Mesenteric fat pad (tissue), 1 donor: ENCODE results near the gene STYXL2. TPM values are rescaled to one million over a fixed set of nuclear protein-coding genes. Genes with fewer than 3 reads are reported as not detected.

Source experiments
- DNase-seq: peaks from one replicate; pipeline ENCODE4 v3.0.0-alpha.2; 2020; ENCODE audit warnings: low spot score
- total RNA-seq: library from RNA; stranded (reverse); fragmentation: NEBNext Ultra II Directional; extraction: Animal tissue kit (Norgen Biotek cat#: 25700); gene quantifications from one replicate; pipeline ENCODE4 v1.2.1, GENCODE V29; 2021
- donor health status: DM: yes; HTN: yes; CAD: no.

The STYXL2 gene
- total RNA-seq, 1 donor from 2014 or later, result 0.42 TPM

DNA sequence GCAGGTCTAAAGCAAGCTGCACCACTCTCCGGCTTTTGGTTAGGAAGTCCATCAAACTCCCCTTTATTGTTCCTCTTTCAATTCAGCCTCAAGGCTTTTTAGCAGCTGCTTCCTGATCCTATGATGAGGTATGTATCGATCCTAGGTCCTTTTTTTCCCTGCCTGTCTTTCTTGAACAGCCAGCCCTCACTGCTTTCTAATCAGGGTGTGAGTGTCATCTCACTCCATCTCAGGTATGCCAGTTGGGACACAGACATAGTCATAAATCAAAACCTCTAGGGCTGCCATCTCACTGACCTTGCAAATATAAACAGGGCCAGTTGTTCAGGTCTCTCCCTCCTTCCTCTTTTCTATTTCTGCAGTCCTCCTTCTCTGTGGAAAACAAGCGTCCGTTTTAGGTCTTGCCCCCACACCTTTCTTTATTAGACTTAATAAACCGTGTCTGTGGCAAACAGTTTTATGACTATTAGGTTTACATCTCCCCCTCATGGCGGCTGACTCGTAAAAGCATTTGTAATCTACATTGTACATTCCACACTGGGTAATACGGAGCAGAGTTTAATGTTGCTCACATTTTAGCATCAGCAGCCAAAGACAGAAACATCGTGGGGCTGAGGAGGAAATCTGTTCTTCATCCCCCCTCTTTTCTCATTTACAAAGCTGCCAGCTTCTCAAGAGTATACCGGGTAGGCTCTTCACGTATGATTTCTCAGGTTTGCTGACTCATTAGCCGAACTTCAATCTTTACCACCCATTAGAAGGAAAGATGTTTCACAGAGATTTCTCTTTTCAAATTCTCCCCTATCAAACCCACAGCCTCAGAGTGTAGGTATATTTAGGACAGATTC is 11.6 kb downstream of the STYXL2 start:
- DNase-seq, result no peak

DNA sequence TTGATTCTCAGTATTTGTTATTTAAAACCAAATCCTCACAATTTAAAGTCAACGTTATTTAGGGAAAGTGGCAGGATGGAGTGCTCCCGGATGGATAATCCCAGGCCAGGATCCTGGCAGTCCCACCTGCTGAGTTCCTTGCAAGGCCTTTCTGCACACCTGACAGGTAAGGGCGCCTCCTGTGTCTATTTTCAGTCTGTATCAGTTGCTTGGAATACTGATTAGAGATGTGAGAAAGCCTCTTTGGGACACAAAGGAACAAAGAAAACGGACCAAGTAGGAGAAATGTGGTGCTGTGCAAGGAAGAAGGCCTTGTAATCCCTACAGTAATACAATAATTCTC is 12.2 kb downstream of the STYXL2 start:
- DNase-seq, result no peak

GRCh38 chr1:167107456-167107855 is 13.6 kb downstream of the STYXL2 start:
- DNase-seq, result no peak

- no peak for DNase-seq
Observed at GRCh38 chr1:167109125-167109524, 15.2 kb downstream of the STYXL2 start.

GRCh38 chr1:167110586-167110985 is 16.7 kb downstream of the STYXL2 start:
- DNase-seq, result no peak

GRCh38 chr1:167111868-167112709 is 18.2 kb downstream of the STYXL2 start:
- DNase-seq, result no peak

DNA sequence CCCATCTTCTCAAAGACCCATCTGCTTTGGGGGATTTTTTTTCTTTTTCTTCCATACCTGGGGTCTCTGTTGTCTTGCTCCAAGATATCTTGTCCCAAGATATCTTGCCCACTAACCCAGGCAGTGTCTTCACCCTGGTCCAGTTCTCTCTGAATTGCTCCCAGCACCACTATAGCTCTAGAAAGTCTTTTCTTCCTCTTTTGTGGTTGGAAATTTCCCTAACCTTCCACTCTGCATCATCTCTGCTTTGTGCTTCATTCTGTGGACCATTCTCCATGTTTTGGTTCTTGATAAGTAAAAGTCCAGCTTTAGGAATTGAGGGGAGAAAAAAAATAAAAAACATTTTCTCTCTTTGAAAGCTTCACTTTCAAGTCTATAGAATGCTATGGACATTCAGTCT is 20.9 kb downstream of the STYXL2 start:
- DNase-seq, result no peak

DNA sequence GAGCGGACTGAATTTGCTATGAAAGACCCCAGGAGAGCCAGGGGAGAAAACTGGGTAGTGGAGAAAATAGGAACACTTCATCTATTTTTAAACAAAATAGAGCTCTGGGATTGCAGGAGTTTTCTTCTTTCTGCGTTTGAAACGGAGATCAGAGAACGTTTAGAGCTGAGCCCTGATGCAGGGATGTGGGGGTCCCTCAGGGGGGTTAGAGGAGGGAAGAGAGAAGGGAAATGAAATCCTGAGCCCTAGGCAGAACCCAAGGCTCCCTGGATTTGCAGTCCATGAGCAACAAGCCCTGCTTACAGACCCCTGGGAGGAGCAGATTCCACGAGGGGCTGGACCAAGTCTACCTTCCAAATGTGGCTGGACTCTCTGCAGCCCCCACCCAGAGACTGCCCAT is 21.8 kb downstream of the STYXL2 start:
- no peak for DNase-seq

- DNase-seq, result no peak
Observed at GRCh38 chr1:167116174-167116573, 22.3 kb downstream of the STYXL2 start.

- no peak for DNase-seq
Observed at GRCh38 chr1:167117225-167117624, 23.4 kb downstream of the STYXL2 start.

- no peak for DNase-seq
Observed at GRCh38 chr1:167118188-167118587, 24.3 kb downstream of the STYXL2 start.

DNA sequence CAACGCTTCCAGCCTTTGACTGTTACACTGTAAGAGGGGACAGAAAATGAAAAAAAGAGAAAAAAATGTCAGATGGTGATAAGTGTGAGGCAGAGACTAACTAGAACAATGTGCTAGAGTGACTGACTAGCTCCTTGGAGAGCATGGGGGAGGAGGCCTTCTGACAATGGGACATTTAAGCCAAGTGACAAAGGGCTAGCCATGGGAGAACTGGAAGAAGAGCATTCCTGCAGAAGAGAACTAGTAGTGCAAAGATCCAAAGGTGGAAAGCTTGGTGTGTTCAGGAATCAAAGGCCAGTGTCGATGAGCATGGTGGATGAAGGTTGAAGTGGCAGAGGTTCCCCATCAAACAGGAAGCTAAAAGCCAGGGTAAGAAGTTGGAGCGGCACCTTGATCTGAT is 25.8 kb downstream of the STYXL2 start:
- DNase-seq, result no peak

GRCh38 chr1:167120899-167121298 is 27.0 kb downstream of the STYXL2 start:
- no peak for DNase-seq

- DNase-seq, result no peak
Observed at GRCh38 chr1:167121375-167122120, 27.7 kb downstream of the STYXL2 start.

DNA sequence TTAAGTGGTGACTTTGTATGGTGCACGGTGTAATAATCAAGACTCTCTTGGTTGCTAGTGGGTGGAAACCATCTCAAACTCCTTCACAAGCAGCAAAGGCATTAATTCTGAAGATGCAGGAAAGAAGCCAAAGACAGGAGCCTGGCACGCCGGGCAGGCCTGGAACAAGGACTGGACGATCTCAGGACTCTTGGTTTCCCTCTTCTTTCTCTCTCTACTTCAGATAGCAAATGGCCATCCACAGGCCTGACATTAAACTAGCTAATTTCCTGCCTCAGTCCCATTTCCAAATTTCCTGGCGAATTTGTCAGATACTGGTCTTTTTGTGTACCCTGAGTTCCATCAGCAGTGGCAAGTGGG is 28.2 kb downstream of the STYXL2 start:
- no peak for DNase-seq

DNA sequence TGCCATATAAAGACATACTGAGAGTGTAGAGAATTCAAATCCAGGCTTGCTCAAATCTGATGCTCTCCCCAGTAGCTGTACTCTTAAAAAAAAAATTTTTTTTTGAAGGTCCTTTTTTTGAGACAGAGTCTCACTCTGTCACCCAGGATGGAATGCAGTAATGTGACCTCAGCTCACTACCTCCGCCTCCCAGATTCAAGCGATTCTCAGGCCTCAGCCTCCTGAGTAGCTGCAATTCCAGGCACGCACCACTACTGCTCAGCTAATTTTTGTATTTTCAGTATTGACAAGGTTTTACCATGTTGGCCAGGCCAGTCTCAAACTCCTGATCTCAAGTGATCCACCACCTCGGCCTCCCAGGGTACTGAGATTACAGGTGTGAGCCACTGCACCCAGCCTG is 28.7 kb downstream of the STYXL2 start:
- no peak for DNase-seq

DNA sequence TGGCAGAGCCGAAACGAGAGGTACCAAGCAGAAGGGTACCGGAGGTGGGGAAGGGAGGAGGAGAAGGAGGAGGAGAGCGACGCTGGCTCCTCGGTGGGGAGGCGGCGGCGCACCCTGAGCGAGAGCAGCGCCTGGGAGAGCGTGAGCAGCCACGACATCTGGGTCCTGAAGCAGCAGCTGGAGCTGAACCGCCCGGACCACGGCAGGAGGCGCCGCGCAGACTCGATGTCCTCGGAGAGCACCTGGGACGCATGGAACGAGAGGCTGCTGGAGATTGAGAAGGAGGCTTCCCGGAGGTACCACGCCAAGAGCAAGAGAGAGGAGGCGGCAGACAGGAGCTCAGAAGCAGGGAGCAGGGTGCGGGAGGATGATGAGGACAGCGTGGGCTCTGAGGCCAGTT is 32.4 kb downstream of the STYXL2 start:
- DNase-seq, result no peak

GRCh38 chr1:167126811-167127210 is 32.9 kb downstream of the STYXL2 start:
- no peak for DNase-seq

DNA sequence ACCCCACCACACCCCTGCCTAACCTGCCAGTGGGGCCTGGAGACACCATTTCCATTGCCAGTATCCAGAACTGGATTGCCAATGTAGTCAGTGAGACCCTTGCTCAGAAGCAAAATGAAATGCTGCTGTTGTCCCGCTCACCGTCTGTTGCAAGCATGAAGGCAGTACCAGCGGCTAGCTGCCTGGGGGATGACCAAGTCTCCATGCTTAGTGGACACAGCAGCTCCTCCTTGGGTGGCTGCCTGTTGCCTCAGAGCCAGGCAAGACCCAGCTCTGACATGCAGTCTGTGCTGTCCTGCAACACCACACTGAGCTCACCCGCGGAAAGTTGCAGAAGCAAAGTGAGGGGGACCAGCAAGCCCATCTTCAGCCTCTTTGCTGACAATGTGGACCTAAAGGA is 33.4 kb downstream of the STYXL2 start:
- no peak for DNase-seq

GRCh38 chr1:167127661-167128060 is 33.8 kb downstream of the STYXL2 start:
- no peak for DNase-seq

GRCh38 chr1:167128261-167129227 is 34.7 kb downstream of the STYXL2 start:
- no peak for DNase-seq
